Lung (tissue), 12 donors: ENCODE measurements around the gene SPSB3. TPM values are rescaled to one million over a fixed set of nuclear protein-coding genes. Genes with fewer than 3 reads are reported as not detected.

Source experiments
- ATAC-seq: fragments of 200-7000 bp; cut with Tn5 transposase; one replicate; pipeline ENCODE4 v1.9.1; 2020; ENCODE audit warnings: moderate number of reproducible peaks; ENCODE audit not compliant: insufficient read depth, low FRiP score
- DNase-seq, 3 donors: peaks; one replicate each; pipeline ENCODE4 v3.0.0-alpha.2; 2013 to 2017
- H3K27ac ChIP-seq, 2 donors: one replicate each; pipeline ENCODE4 v1.5.1; 2013; ENCODE audit warnings: mild to moderate bottlenecking in 2 of 2, moderate library complexity in 2 of 2, control low read depth in 1 of 2, inconsistent platforms in 1 of 2, low read depth in 1 of 2, low read length in 1 of 2
- H3K27me3 ChIP-seq, 3 donors: one replicate each; pipeline ENCODE4 v1.5.1; 2013; ENCODE audit warnings: low read length in 2 of 3; ENCODE audit not compliant: control insufficient read depth in 3 of 3, insufficient read depth in 3 of 3
- H3K36me3 ChIP-seq, 4 donors: one replicate each; pipeline ENCODE4 v1.5.1; 2013; ENCODE audit warnings: low read length in 4 of 4, mild to moderate bottlenecking in 1 of 4, moderate library complexity in 1 of 4; ENCODE audit not compliant: control insufficient read depth in 4 of 4, insufficient read depth in 4 of 4
- H3K4me1 ChIP-seq, 5 donors: one replicate each; pipeline ENCODE4 v1.5.1; 2013; ENCODE audit warnings: low read length in 5 of 5, mild to moderate bottlenecking in 2 of 5, moderate library complexity in 1 of 5; ENCODE audit not compliant: control insufficient read depth in 5 of 5, insufficient read depth in 5 of 5
- H3K4me3 ChIP-seq: one replicate; pipeline ENCODE4 v1.5.1; 2013; ENCODE audit warnings: mild to moderate bottlenecking, control low read depth, moderate library complexity
- H3K9ac ChIP-seq, 2 donors: one replicate each; pipeline ENCODE4 v1.5.1; 2013; ENCODE audit warnings: low read length in 2 of 2, control low read depth in 1 of 2; ENCODE audit not compliant: insufficient read depth in 1 of 2
- H3K9me3 ChIP-seq, 4 donors: one replicate each; pipeline ENCODE4 v1.5.1; 2013; ENCODE audit warnings: low read length in 3 of 4, mild to moderate bottlenecking in 1 of 4, moderate library complexity in 1 of 4; ENCODE audit not compliant: control insufficient read depth in 4 of 4, insufficient read depth in 3 of 4
- WGBS, 2 donors: extraction: QIAGEN DNeasy Blood & Tissue Kit; methylation state at CpG; one replicate each; pipeline ENCODE4 v1.1.7; 2013; 5-methylcytosine and 5-hydroxymethylcytosine counted together
- polyA plus RNA-seq, 2 donors: library from polyadenylated mRNA; stranded (reverse); fragments of 200-250 nt; gene quantifications; one replicate each; pipeline ENCODE4 v1.2.1, GENCODE V29; 2013
- total RNA-seq, 2 donors: library from RNA; depleted of rRNA in 1 of 2; stranded (reverse); fragments of >200 nt in 1 of 2; gene quantifications; one replicate each; pipeline ENCODE4 v1.2.1, GENCODE V29; 2014 to 2021
- TF ChIP-seq, protein P1 (sequence below): IDR thresholded peaks from 2 replicates; pipeline ENCODE4 v1.5.1; 2012; ENCODE audit warnings: mild to moderate bottlenecking; ENCODE audit errors: control extremely low read depth, extremely low read depth
- donor health status: control.
- donor health status: control.
- donor health status: Bipolar disorder and iron deficiency.
- donor health status: healthy.
- donor health status: DM: yes; HTN: yes; CAD: no.

The SPSB3 gene
- total and polyA plus RNA-seq, 4 donors, result 39.8 to 76.1 (median 50.9) TPM

DNA sequence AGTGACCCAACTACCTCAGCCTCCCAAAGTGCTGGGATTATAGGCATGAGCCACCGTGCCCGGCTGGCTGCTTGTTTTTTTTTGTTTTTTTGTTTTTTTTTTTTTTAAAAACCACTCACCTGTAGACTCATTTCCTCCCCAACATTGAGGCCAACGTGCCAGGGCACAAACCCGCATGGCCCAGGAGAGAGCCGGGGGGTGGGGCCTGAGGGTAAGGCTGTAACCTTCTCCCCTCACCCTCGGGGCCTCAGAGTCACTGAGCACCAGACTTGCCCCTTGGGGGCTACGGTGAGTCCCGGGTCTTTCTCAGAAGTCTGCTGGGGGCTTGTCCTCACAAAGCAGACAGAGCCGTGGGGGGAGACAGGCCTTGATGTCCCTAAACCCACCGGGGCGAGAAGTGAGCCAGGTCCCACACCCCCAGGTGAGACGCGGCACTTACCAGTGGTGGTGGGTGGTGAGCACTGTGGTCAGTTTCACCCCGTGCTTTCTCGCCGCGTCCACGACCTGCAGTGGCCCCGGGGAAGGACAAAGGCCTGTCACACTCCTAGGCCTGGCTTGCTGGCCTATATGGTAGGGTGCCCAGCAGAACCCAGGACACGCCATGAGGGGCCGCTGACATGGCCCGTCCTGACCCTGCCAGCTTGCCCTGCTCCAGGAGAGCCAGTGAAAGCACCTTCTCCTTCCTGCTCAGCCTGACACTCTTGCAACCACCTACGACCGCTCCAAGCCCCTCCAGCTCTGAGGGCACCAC lies 39.7 kb upstream of the SPSB3 start:
- Histone ChIP-seq H3K27me3 (no peaks in the 10 kb centered on the region), H3K9me3 (no peaks in the 10 kb centered on the region), H3K36me3 (peaks cover 0 to 44% (median 7%) of the 10 kb centered on the region in 4 donors), H3K9ac (no peak overlapping the region), H3K4me3 (no peak overlapping the region), H3K4me1 (peaks cover 0 to 11% (median 5%) of the 10 kb centered on the region in 5 donors), H3K27ac (no peak overlapping the region)
- DNase-seq, result no peak
- TF ChIP-seq, protein P1, sequence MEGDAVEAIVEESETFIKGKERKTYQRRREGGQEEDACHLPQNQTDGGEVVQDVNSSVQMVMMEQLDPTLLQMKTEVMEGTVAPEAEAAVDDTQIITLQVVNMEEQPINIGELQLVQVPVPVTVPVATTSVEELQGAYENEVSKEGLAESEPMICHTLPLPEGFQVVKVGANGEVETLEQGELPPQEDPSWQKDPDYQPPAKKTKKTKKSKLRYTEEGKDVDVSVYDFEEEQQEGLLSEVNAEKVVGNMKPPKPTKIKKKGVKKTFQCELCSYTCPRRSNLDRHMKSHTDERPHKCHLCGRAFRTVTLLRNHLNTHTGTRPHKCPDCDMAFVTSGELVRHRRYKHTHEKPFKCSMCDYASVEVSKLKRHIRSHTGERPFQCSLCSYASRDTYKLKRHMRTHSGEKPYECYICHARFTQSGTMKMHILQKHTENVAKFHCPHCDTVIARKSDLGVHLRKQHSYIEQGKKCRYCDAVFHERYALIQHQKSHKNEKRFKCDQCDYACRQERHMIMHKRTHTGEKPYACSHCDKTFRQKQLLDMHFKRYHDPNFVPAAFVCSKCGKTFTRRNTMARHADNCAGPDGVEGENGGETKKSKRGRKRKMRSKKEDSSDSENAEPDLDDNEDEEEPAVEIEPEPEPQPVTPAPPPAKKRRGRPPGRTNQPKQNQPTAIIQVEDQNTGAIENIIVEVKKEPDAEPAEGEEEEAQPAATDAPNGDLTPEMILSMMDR, result no peak
- 92 to 98% methylated on average over 24 of the region's 24 CpGs for WGBS, 2 donors
- ATAC-seq, result no peak

DNA sequence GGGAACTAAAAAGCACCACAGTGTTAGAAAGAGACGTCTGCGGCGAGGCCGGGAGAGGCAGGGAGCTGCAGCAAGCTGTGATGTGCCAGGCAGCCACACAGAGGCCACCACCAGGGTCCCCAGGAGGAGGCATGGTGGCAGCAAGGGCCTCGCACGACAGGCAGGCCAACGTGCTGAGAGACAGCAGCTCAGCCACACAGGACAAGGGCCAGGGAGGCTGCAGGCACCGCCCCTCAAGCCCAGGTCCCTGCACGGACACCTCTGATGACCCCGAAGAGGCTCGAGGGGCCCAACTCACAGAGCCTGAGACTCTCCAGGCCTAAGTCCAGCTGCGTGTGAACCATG lies 38.5 kb upstream of the SPSB3 start:
- WGBS, 2 donors, result 95 to 96% methylated on average over 12 of the region's 12 CpGs
- no peak for DNase-seq
- peaks cover 0 to 53% (median 7%) of the 10 kb centered on the region in 4 donors for H3K36me3 ChIP-seq

DNA sequence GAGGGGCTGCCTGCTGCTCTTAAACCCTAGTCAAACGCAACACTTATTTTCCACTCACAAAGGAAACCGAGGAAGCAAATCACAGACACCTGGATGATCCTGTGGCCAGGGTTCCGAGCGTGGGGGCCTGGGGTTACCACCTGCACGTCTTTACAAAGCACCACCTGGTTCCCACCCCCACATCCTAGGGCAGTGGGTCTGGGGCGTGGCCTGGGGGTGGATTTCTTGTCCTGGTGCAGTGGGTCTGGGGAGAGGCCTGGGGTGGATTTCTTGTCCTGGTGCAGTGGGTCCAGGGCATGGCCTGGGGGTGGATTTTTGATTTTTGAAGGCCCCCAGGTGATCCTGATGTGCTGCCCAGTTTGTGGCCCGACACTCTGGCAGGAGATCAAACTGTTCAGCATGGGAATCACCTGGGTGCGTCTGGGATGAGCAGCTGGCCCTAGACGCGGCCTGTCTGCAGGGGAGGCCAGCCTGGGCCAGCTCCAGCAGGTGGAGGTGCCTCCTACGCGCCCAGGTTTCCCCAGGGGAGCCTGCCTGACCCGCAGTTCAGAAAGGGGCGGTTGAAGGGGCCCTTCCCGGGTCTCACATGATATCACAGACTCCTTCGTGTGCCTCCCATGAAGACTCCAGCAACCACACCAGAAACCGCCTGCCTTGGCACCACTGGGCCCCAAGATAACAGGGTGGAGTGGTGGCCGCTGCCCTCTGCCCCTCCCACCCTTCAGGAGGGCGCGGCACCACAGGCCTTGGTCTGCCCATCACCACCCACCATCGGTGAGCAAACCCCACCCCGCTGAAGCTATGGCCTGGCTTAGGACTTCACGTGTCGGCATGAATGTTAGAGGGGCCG lies 38.0 kb upstream of the SPSB3 start:
- 93 to 94% methylated on average over 25 of the region's 25 CpGs for WGBS, 2 donors
- H3K27ac ChIP-seq, result no peak overlapping the region
- H3K9me3 ChIP-seq, result no peaks in the 10 kb centered on the region
- DNase-seq, result no peak
- H3K27me3 ChIP-seq, result no peaks in the 10 kb centered on the region
- H3K9ac ChIP-seq, result no peak overlapping the region
- H3K36me3 ChIP-seq, result peaks cover 0 to 56% (median 8%) of the 10 kb centered on the region in 4 donors
- peaks cover 0 to 4% (median 1%) of the 10 kb centered on the region in 5 donors for H3K4me1 ChIP-seq
- no peak overlapping the region for H3K4me3 ChIP-seq
- ATAC-seq, result no peak
- TF ChIP-seq, protein P1, result no peak

More for the DNA sequence above, 38.5 kb upstream of the SPSB3 start:
- ATAC-seq, result no peak
- TF ChIP-seq, protein P1, result no peak
- Histone ChIP-seq H3K9me3 (no peaks in the 10 kb centered on the region), H3K4me3 (no peak overlapping the region), H3K4me1 (peaks cover 0 to 8% (median 5%) of the 10 kb centered on the region in 5 donors), H3K27ac (no peak overlapping the region), H3K9ac (no peak overlapping the region), H3K27me3 (no peaks in the 10 kb centered on the region)
